Endothelial cell (in vitro differentiated cells): ENCODE data around the gene KCNIP3. TPM values are rescaled to one million over a fixed set of nuclear protein-coding genes. Genes with fewer than 3 reads are reported as not detected.
A peak's percentile ranks its signal among the peaks of the same experiment; 100 is the strongest.
"Not testable (repeated sequence)": the region's sequence is repeated elsewhere in the genome, so short reads cannot be mapped to it uniquely, and the experiment has no call there.

Source experiments
- DNase-seq: peaks from one replicate; pipeline ENCODE4 v3.0.0; 2021; ENCODE audit warnings: low spot score
- H3K27ac Mint-ChIP-seq: one replicate; pipeline ENCODE4 v1.8.0; 2021; ENCODE audit warnings: mixed read lengths, inconsistent platforms; ENCODE audit not compliant: unreplicated experiment
- H3K27me3 Mint-ChIP-seq: one replicate; pipeline ENCODE4 v1.8.0; 2021; ENCODE audit warnings: mild to moderate bottlenecking, moderate library complexity, mixed read lengths, inconsistent platforms; ENCODE audit not compliant: unreplicated experiment
- H3K36me3 Mint-ChIP-seq: one replicate; pipeline ENCODE4 v1.8.0; 2021; ENCODE audit warnings: mild to moderate bottlenecking, low read depth, mixed read lengths, inconsistent platforms; ENCODE audit not compliant: unreplicated experiment
- H3K4me1 Mint-ChIP-seq: one replicate; pipeline ENCODE4 v1.8.0; 2021; ENCODE audit warnings: mild to moderate bottlenecking, mixed read lengths, inconsistent platforms; ENCODE audit not compliant: unreplicated experiment
- H3K4me3 Mint-ChIP-seq: one replicate; pipeline ENCODE4 v1.8.0; 2021; ENCODE audit warnings: mild to moderate bottlenecking, mixed read lengths, inconsistent platforms; ENCODE audit not compliant: unreplicated experiment
- H3K9me3 Mint-ChIP-seq: one replicate; pipeline ENCODE4 v1.8.0; 2021; ENCODE audit warnings: mixed read lengths, inconsistent platforms; ENCODE audit not compliant: unreplicated experiment
- total RNA-seq: library from RNA; stranded (reverse); fragmentation: NEBNext Ultra II Directional; extraction: Animal tissue kit (Norgen Biotek cat#: 25700); gene quantifications from one replicate; pipeline ENCODE4 v1.2.1, GENCODE V29; 2021; ENCODE audit not compliant: unreplicated experiment
- TF ChIP-seq, protein P1 (sequence below): fragments of 200-600 bp; sonication (generic); IDR thresholded peaks from one replicate; pipeline ENCODE4 v1.5.0; 2021; ENCODE audit warnings: antibody characterized with exemption; ENCODE audit not compliant: unreplicated experiment

KCNIP3 gene
- total RNA-seq, 1 donor from 2014 or later: 0.26 TPM

DNA sequence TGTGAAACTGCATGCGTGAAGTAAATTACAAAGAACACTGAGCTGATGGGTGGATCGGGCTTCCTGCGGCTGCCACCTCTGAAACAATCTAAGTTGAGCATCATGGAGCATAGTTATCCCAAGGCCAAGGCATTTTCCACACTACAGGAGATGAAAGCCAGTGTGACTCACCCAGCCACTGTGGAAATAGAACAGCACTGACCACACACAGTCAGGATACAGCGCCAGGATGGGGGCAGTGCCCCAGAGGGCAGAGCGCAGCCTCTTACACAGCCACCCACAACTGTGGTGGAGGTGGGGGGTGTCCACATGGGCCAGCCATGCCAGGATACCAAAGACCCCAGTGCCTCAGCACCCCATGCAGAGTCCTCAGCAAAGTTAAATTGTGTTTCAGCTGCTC, 114.1 kb downstream of the KCNIP3 start:
- not testable (repeated sequence) for H3K4me1 Mint-ChIP-seq, DNase-seq, H3K9me3 Mint-ChIP-seq, H3K27me3 Mint-ChIP-seq, H3K27ac Mint-ChIP-seq, H3K4me3 Mint-ChIP-seq
- H3K36me3 Mint-ChIP-seq: peaks cover 14% of the 10 kb centered on the region

DNA sequence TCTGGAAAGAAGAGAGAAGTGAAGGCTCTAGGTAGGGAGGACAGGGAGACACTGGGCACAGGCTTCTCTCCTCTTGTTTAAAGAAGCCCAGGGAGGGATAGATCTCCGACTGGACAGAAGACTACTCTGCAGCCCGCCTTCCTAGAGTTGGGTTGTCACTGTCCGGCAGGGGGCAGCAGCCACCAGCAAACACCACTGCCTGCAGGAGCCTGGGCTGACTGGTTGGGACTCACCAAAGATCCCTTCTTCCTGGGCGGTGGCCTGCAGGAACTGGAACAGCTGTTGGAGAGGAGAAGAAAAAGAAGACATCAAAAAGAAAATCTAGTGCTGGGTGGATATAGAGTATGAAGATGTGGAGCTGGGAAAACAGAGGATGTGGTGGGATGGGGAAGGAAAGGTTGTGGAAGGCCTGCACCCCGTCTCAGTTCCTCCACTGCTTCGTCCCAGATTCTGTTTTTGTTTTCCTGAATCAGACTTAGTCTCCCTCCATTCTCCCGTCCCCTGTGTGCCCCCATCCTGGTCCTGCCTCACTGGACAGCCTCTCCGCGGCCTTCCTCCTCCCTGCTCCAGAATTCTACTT, 117.0 kb downstream of the KCNIP3 start:
- H3K9me3 Mint-ChIP-seq, H3K4me3 Mint-ChIP-seq: not testable (repeated sequence)
- DNase-seq: peak; percentile 93
- Mint-ChIP-seq H3K4me1 (peaks cover 11% of the 10 kb centered on the region), H3K36me3 (peaks cover 10% of the 10 kb centered on the region), H3K27ac (peak overlapping the region; percentile 58), H3K27me3 (peaks cover 13% of the 10 kb centered on the region)
- TF ChIP-seq, protein P1, sequence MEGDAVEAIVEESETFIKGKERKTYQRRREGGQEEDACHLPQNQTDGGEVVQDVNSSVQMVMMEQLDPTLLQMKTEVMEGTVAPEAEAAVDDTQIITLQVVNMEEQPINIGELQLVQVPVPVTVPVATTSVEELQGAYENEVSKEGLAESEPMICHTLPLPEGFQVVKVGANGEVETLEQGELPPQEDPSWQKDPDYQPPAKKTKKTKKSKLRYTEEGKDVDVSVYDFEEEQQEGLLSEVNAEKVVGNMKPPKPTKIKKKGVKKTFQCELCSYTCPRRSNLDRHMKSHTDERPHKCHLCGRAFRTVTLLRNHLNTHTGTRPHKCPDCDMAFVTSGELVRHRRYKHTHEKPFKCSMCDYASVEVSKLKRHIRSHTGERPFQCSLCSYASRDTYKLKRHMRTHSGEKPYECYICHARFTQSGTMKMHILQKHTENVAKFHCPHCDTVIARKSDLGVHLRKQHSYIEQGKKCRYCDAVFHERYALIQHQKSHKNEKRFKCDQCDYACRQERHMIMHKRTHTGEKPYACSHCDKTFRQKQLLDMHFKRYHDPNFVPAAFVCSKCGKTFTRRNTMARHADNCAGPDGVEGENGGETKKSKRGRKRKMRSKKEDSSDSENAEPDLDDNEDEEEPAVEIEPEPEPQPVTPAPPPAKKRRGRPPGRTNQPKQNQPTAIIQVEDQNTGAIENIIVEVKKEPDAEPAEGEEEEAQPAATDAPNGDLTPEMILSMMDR: peak; percentile 71

DNA sequence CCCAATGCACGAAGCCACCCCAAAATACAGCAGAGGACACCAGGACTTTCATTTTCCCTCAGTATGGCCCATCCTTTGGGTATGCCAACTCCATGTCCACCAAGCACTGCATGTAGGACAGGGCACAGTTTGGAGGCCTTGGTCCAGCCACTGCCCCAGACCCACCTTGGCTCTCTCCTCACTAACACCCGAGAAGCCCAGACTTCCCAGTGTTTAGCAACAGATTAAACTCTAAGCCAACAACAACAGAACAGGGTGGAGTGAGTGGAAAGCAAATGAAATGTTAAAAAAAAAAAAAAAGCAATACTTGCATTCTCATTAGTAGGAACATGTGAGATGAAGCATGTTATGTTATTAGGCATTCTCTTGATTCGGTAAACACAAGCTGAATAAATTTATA, 118.0 kb downstream of the KCNIP3 start:
- H3K4me1 Mint-ChIP-seq: peaks cover 11% of the 10 kb centered on the region
- H3K9me3 Mint-ChIP-seq, H3K36me3 Mint-ChIP-seq, H3K27ac Mint-ChIP-seq, H3K4me3 Mint-ChIP-seq, DNase-seq: not testable (repeated sequence)
- peaks cover 13% of the 10 kb centered on the region for H3K27me3 Mint-ChIP-seq

DNA sequence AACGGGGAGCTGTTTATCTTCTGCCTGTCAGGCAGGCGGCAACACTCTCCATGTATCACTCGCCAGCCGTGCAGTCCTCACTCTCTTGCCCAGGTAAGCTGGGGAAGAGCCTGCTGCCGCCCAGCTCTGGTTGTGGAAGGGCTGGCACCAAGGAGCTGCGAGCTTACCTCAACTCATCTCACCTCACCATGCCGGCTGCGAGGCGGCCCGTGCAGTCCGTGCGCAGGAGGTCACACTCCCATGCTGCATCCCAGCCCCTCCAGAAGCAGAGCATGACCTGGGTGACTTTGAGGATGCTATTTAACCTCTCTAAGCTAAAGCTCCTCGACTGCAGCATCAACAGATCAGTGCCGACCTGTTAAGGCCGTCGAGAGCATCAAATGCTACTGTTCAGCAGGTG, 118.4 kb downstream of the KCNIP3 start:
- H3K4me3 Mint-ChIP-seq, H3K9me3 Mint-ChIP-seq, H3K36me3 Mint-ChIP-seq, DNase-seq, H3K27ac Mint-ChIP-seq: not testable (repeated sequence)
- Mint-ChIP-seq H3K27me3 (peaks cover 12% of the 10 kb centered on the region), H3K4me1 (peaks cover 11% of the 10 kb centered on the region)

DNA sequence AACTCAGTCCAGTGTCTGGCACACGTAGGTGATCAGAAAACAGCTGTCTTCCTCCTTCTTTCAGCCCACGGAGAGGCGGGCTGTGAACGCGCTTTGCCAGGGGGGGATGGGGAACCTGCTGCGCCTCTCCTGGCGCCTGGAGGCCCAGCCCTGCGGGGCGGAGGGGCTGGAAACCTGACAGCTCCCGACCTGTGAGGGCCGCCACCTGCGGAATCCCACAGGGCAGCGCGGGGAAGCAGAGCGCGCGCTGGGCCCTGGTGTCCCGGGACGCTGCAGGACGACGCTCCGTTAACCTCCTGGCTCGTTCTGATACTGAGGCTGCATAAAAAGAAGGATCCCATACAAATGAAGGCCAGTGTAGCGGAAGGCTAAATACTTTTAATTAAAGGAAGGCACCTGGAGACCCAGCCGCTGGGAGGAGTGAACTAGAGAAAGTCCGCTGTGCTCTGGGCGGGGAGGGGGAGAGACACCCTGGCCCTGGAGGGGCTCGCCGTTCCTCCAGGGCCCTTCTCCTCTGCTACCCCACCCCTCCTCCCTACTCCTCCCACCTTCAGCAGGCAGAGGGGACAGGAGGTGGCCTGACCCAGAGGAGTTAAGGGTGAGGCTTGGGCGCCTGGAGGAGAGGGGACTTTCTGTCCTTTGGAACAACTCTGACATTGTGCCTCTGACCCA, 130.2 kb downstream of the KCNIP3 start:
- not testable (repeated sequence) for H3K4me3 Mint-ChIP-seq, H3K27ac Mint-ChIP-seq, H3K4me1 Mint-ChIP-seq, H3K9me3 Mint-ChIP-seq, H3K36me3 Mint-ChIP-seq, H3K27me3 Mint-ChIP-seq, DNase-seq

DNA sequence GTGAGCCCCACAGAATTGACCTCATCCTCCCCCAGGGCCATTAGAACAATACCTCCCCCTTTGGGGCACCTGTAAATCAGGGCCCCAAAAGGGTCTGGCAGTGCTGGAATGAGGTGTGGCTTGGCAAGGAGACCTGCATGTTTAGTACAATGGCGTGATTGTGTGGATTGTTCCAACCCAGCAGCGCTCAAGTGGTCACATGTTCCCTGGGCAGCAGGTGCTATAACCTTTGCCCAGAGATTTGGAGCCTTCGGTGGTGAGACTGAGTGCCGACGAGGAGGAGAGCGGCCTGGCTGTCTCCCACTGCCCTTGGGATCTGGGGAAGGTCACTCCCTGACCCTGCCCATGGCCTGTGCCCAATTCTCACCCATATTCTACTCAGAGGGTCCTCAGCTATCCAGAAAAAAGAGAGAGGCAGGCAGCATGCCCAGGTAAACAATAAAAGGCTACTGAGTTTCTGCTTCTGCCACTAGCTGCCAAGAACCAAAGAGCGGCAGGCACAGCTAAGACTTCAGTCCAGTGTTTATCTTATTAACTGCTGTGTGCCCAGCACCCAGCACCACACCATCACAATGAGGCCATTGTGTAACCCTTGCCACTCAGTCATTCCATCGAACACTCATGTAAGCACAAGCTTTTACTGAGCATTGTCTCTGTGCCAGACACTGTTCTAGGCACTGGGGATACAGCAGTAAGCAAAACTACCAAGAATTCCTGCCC, 132.8 kb downstream of the KCNIP3 start:
- not testable (repeated sequence) for H3K9me3 Mint-ChIP-seq, H3K4me1 Mint-ChIP-seq, H3K36me3 Mint-ChIP-seq, DNase-seq, H3K4me3 Mint-ChIP-seq, H3K27ac Mint-ChIP-seq, H3K27me3 Mint-ChIP-seq

DNA sequence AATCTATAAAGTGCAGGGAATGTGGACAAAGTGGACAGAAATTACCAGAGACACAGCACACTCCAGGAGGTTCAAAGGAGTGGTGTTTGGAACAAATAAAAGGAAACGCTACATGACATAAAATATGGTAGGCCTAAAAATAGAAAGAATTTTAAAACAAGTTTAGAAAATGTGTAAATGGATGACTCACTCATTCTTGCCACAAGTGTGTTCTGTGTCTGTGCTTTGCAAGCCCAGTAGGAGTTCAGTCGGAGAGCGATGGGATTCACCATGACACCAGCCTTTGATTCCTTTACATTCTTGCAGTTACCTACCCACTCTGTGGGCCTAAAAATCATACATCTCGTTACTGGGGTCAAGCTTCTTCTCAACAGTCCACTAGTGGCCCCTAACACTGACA, 136.2 kb downstream of the KCNIP3 start:
- H3K4me1 Mint-ChIP-seq, DNase-seq, H3K27me3 Mint-ChIP-seq, H3K36me3 Mint-ChIP-seq, H3K4me3 Mint-ChIP-seq, H3K27ac Mint-ChIP-seq, H3K9me3 Mint-ChIP-seq: not testable (repeated sequence)

DNA sequence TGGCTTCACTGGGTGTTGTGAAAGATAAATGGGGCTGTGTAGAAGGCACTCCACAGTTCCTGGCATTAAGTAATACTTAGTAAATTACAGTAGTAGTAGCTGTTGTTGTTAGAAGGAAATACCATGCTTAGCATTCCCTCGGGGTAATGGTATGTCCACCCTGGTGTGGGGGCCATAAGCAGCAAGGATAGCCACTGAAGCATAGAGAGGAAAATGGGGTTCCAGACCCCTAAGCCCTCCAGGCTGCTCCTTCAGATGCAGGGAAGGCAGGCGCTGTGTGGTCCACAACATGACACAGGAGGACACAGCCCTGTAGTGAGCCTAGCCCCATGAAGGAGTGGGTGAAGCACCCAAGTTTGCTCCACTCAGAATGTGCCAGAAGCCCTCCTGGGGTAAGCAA, 136.8 kb downstream of the KCNIP3 start:
- H3K4me1 Mint-ChIP-seq, DNase-seq, H3K4me3 Mint-ChIP-seq, H3K27me3 Mint-ChIP-seq, H3K36me3 Mint-ChIP-seq, H3K27ac Mint-ChIP-seq, H3K9me3 Mint-ChIP-seq: not testable (repeated sequence)

DNA sequence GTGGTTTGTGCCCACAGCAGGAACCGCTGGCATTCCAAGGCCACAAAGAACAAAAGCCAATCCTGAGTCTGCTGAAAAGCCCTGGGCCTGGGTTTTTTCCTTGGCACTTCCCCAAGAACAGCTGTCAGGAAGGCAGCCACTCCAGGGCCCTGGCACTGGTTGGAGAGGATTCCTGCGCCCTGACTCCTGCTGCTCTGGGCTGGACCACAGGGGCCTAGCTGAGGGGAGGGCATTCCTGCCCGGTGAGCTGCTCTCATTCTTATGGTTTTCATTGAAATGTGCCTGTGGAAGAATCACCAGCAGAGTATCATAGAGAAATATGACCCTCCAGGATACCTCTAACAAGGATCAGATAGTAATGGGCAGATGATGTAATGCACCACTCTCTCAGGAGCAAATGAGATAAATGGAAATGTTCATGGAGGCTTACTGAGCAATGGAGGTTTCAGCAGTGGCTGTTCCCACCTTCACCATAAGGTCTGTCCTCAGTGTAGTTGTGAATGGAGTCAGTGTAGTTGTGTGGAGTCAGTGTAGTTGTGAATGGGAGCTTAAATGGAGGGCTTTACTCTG, 137.4 kb downstream of the KCNIP3 start:
- H3K36me3 Mint-ChIP-seq, H3K27me3 Mint-ChIP-seq, H3K4me3 Mint-ChIP-seq, H3K4me1 Mint-ChIP-seq, DNase-seq, H3K27ac Mint-ChIP-seq, H3K9me3 Mint-ChIP-seq: not testable (repeated sequence)

DNA sequence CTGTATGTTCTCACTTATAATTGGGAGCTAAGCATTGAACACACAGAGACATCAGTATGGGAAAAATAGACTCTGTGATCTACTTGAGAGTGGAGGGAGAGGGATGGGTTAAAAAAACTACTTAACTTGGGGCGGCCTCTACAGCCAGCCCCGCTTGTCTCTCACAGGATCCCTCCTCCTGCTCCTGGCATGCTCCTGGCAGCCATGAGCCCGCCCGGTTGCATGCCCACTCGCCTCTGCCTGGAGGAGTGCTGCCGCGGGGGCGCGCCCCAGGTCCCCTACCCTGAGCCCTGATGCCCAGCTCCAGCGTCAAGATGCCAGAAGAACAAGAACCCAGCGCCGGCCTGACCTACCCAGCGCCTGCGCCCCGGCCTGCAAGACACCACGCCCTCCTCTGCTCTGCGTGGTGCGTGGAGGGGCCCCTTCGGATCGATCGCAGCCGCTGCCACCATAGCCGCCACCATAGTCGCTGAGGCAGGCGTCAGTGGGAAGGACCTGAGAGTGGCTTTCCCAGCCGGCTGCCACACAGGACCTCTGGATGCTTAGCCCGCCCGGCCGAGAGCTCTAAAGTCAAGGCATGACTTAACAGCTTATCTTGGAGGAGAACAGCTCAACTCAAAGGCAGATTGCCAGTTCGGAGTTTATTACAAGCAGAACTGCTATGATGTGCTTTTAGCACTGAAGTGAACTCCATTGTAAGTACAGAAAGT, 138.2 kb downstream of the KCNIP3 start:
- not testable (repeated sequence) for DNase-seq, H3K4me3 Mint-ChIP-seq, H3K36me3 Mint-ChIP-seq, H3K27ac Mint-ChIP-seq, H3K27me3 Mint-ChIP-seq, H3K9me3 Mint-ChIP-seq, H3K4me1 Mint-ChIP-seq
